HL-60 (cell line): ENCODE data around the gene DCTN4.

Experiments
- DNase-seq, 2 experiments: peaks; one replicate each; pipeline ENCODE4 v3.0.0-alpha.2; 2010 to 2020; ENCODE audit warnings: low read depth in 1 of 2, low spot score in 1 of 2
- H3K27ac ChIP-seq: fragments of 250-450 bp; sonication (Bioruptor Pico); replicated peaks from 2 replicates; pipeline ENCODE4 v1.5.1; 2020; ENCODE audit warnings: mild to moderate bottlenecking, moderate library complexity
- H3K27me3 ChIP-seq: fragments of 250-450 bp; sonication (Bioruptor Pico); 2 replicates; pipeline ENCODE4 v1.5.1; 2021; ENCODE audit warnings: mild to moderate bottlenecking, moderate library complexity; ENCODE audit not compliant: insufficient read depth, poor library complexity, severe bottlenecking
- H3K4me3 ChIP-seq: replicated peaks from 2 replicates; pipeline ENCODE4 v1.5.1; 2011; ENCODE audit warnings: mild to moderate bottlenecking, control low read depth, low read length; ENCODE audit not compliant: insufficient read depth
- CTCF ChIP-seq: IDR thresholded peaks from one replicate; pipeline ENCODE4 v1.5.1; 2011; ENCODE audit warnings: low read length, control low read depth, inconsistent platforms; ENCODE audit not compliant: insufficient read depth
- GABPA ChIP-seq: IDR thresholded peaks from 2 replicates; pipeline ENCODE4 v1.6.1; 2012; ENCODE audit warnings: low read depth
- POLR2AphosphoS5 ChIP-seq: IDR thresholded peaks from 2 replicates; pipeline ENCODE4 v1.6.1; 2012; ENCODE audit warnings: low read depth
- REST ChIP-seq: IDR thresholded peaks from 2 replicates; pipeline ENCODE4 v1.6.1; 2012; ENCODE audit warnings: low read depth; ENCODE audit not compliant: insufficient replicate concordance
- SPI1 ChIP-seq: IDR thresholded peaks from 2 replicates; pipeline ENCODE4 v1.6.1; 2012; ENCODE audit warnings: low read depth, mild to moderate bottlenecking, borderline replicate concordance

Gene DCTN4

GRCh38 chr5:150734579-150735384 lies 24.0 kb downstream of the DCTN4 start:
- Histone ChIP-seq H3K27me3 (no peaks in the 10 kb centered on the region), H3K27ac (peak overlapping the region; percentile 76), H3K4me3 (peak overlapping the region; percentile 25; the same call in 1 of the 2 replicates)
- peak; percentile 59 to 96 for DNase-seq
- TF ChIP-seq POLR2AphosphoS5 = no peak; the same call in 1 of the 2 replicates
- peak; percentile 5 for TF ChIP-seq CTCF
- TF ChIP-seq SPI1 = peak; percentile 86; the same call in 1 of the 2 replicates

GRCh38 chr5:150731669-150732242 lies 27.1 kb downstream of the DCTN4 start:
- Histone ChIP-seq H3K27me3 (no peaks in the 10 kb centered on the region), H3K4me3 (no peak overlapping the region), H3K27ac (no peak overlapping the region)
- no peak for TF ChIP-seq POLR2AphosphoS5
- TF ChIP-seq GABPA = no peak
- no peak for TF ChIP-seq SPI1
- no peak for TF ChIP-seq CTCF
- no peak for TF ChIP-seq REST
- no peak for DNase-seq

GRCh38 chr5:150729859-150730258 lies 29.0 kb downstream of the DCTN4 start:
- TF ChIP-seq GABPA (no peak), SPI1 (no peak), CTCF (no peak)
- DNase-seq = no peak
- no peak overlapping the region for H3K27ac ChIP-seq
- H3K4me3 ChIP-seq = no peak overlapping the region
- no peaks in the 10 kb centered on the region for H3K27me3 ChIP-seq

- TF ChIP-seq GABPA (no peak), SPI1 (no peak), REST (no peak), CTCF (no peak), POLR2AphosphoS5 (no peak)
- Histone ChIP-seq H3K27ac (no peak overlapping the region), H3K4me3 (no peak overlapping the region), H3K27me3 (no peaks in the 10 kb centered on the region)
- no peak for DNase-seq
Measured at GRCh38 chr5:150723845-150724244, 35.0 kb downstream of the DCTN4 start.
